ENCODE measurements around the gene GBE1. TPM values are rescaled to one million over a fixed set of nuclear protein-coding genes. Genes with fewer than 3 reads are reported as not detected.

The GBE1 gene
- total RNA-seq, 1 donor from 2014 or later, result 73.1 TPM

DNA sequence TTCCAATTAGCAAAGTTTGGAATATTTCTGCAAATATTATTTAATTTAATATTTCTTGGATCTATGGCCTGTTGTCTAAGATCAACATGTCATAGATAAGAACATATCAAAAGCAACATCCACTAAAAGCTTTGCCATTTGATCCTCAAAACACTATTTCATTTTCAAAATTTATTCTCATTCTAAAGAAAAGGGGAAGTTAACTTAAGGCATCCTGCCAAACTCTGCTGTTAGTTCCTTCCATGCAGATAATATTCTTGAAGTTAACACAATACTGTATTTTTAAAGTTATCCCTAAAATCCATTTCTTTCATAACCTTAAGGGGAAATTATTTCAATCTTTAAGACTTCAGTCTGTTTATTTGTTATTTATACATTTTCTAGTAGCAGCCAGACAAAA, 28.2 kb upstream of the GBE1 start:
- Histone ChIP-seq H3K27ac (replicated peaks) (peak overlapping the region; percentile 82), H3K27me3 (ENCODE audit: low read depth) (no peaks in the 10 kb centered on the region), H3K36me3 (no peaks in the 10 kb centered on the region), H3K4me1 (peaks cover 28% of the 10 kb centered on the region), H3K9me3 (replicated peaks) (no peaks in the 10 kb centered on the region), H3K4me3 (peak overlapping the region; percentile 34)
- TF ChIP-seq, protein P1, sequence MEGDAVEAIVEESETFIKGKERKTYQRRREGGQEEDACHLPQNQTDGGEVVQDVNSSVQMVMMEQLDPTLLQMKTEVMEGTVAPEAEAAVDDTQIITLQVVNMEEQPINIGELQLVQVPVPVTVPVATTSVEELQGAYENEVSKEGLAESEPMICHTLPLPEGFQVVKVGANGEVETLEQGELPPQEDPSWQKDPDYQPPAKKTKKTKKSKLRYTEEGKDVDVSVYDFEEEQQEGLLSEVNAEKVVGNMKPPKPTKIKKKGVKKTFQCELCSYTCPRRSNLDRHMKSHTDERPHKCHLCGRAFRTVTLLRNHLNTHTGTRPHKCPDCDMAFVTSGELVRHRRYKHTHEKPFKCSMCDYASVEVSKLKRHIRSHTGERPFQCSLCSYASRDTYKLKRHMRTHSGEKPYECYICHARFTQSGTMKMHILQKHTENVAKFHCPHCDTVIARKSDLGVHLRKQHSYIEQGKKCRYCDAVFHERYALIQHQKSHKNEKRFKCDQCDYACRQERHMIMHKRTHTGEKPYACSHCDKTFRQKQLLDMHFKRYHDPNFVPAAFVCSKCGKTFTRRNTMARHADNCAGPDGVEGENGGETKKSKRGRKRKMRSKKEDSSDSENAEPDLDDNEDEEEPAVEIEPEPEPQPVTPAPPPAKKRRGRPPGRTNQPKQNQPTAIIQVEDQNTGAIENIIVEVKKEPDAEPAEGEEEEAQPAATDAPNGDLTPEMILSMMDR (IDR thresholded peaks at IDR 0.05; ENCODE audit: borderline replicate concordance), result no peak
- DNase-seq, result no peak
- intact Hi-C loops (cut with micrococcal nuclease), result no loop called here

DNA sequence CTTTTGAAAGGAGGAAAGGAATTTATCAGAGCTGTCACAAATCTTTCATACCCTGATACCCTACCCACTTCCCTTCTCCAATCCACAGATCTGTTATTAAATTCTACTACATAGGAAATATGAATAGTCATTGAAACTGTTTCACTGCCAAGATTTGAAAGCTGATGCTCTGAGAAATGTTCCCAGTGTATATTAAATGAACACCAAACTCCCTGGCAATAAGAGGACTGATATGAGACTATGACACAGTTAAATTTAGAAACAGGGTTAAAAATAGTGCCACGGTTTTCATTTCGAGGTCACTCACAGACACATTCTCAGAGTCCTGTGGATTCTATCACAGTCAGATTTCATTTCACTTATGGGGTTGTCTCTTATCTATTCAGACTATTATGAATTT, 27.2 kb upstream of the GBE1 start:
- Histone ChIP-seq H3K4me1 (peaks cover 28% of the 10 kb centered on the region), H3K36me3 (no peaks in the 10 kb centered on the region), H3K9me3 (replicated peaks) (no peaks in the 10 kb centered on the region), H3K4me3 (peak overlapping the region; percentile 34), H3K27ac (replicated peaks) (peak overlapping the region; percentile 82), H3K27me3 (ENCODE audit: low read depth) (no peaks in the 10 kb centered on the region)
- DNase-seq, result no peak
- intact Hi-C loops (cut with micrococcal nuclease), result no loop called here
- TF ChIP-seq, protein P1 (IDR thresholded peaks at IDR 0.05; ENCODE audit: borderline replicate concordance), result no peak

DNA sequence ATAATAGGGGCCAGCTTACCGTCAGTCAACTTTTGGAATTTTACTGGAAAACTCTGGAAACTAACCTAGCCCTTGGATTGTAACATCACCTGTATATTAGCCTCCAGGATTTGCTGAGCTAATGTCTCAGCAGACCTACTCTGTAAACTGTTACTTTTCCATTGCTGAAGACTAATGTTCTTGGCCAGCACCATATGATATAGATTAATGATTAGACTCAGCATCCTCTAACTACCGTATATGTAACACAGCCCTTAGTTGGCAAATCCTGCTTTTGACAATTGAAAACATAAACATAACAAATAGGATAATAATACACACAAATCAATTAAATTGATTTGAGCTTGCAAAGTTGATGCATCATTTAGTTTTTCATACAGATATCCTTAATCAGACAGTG, 26.6 kb upstream of the GBE1 start:
- no peaks in the 10 kb centered on the region for H3K27me3 ChIP-seq (ENCODE audit: low read depth)
- peaks cover 28% of the 10 kb centered on the region for H3K4me1 ChIP-seq
- H3K27ac ChIP-seq (replicated peaks), result peak overlapping the region; percentile 82
- no peaks in the 10 kb centered on the region for H3K9me3 ChIP-seq (replicated peaks)
- intact Hi-C loops (cut with micrococcal nuclease), result no loop called here
- TF ChIP-seq, protein P1 (IDR thresholded peaks at IDR 0.05; ENCODE audit: borderline replicate concordance), result no peak
- no peaks in the 10 kb centered on the region for H3K36me3 ChIP-seq
- DNase-seq, result no peak
- H3K4me3 ChIP-seq, result peak overlapping the region; percentile 9

DNA sequence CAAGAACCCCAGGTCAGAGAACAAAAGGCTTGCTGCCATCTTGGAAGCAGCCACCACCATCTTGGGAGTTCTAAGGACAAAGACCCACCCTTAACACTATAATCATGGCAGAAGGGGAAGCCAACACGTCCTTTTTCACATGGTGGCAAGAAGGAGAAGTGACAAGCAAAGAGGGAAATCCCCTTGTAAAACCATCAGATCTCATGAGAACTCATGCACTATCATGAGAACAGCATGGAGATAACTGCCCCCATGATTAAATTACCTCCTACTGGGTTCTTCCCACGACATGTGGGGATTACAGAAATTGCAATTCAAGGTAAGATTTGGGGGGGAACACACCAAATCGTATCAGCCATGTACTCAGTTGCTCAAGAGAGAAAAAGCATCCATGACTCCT, 21.1 kb upstream of the GBE1 start:
- no peaks in the 10 kb centered on the region for H3K27me3 ChIP-seq (ENCODE audit: low read depth)
- no peak for DNase-seq
- peaks cover 19% of the 10 kb centered on the region for H3K4me1 ChIP-seq
- no peaks in the 10 kb centered on the region for H3K36me3 ChIP-seq
- no peaks in the 10 kb centered on the region for H3K9me3 ChIP-seq (replicated peaks)
- TF ChIP-seq, protein P1 (IDR thresholded peaks at IDR 0.05; ENCODE audit: borderline replicate concordance), result no peak
- H3K4me3 ChIP-seq, result no peak overlapping the region
- H3K27ac ChIP-seq (replicated peaks), result no peak overlapping the region
- intact Hi-C loops (cut with micrococcal nuclease), result no loop called here

DNA sequence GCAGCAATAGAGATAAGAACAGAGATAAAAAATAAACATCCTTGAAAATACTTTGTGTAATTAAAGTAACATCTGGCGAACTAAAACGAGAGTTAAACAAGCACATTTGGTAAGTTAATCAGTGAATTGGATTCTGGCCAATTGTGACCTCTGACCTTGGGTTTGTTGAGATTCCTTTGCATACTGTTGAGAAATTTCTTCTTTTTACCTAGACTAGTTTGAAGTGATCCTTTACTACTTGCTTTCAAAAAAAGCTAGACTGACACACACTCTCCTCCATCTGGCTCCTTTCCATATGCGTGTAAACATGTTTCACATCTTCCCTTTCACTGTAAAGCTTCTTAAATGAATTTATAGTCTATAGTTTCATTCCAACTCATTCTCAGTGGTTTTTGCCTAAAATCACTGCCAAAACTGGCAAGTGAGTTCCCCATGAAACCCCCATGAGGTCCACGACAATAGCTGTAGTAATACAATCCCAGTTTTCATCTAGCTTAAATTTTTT, 17.3 kb upstream of the GBE1 start:
- Histone ChIP-seq H3K36me3 (no peaks in the 10 kb centered on the region), H3K27me3 (ENCODE audit: low read depth) (no peaks in the 10 kb centered on the region), H3K4me3 (no peak overlapping the region), H3K9me3 (replicated peaks) (no peaks in the 10 kb centered on the region), H3K27ac (replicated peaks) (peak overlapping the region; percentile 71), H3K4me1 (peaks cover 31% of the 10 kb centered on the region)
- TF ChIP-seq, protein P1 (IDR thresholded peaks at IDR 0.05; ENCODE audit: borderline replicate concordance), result no peak
- intact Hi-C loops (cut with micrococcal nuclease), result no loop called here
- DNase-seq, result no peak
